Adrenal gland (tissue), 5 donors: Measurements from ENCODE around the gene CREBBP.

Source experiments
- CTCF ChIP-seq, 6 experiments: fragments of 450-650 bp in 4 of 6; fragments of 200-600 bp in 2 of 6; sonication (generic) in 1 of 6; IDR thresholded peaks; 1 replicate in 5 of 6; 2 replicates in 1 of 6; pipeline versions ENCODE4 v1.5.1 to v1.8.0; 2016 to 2021; ENCODE audit warnings: antibody characterized with exemption in 6 of 6, mild to moderate bottlenecking in 2 of 6, moderate library complexity in 1 of 6
- POLR2A ChIP-seq, 2 donors: fragments of 450-650 bp; IDR thresholded peaks; one replicate each; pipeline ENCODE4 v1.6.1; 2017; ENCODE audit warnings: antibody characterized with exemption in 2 of 2, mild to moderate bottlenecking in 2 of 2, moderate library complexity in 1 of 2
- donor health status: DM: no; HTN: no; CAD: no.

- no peak for TF ChIP-seq CTCF (IDR thresholded peaks at IDR 0.05)
- no peak for TF ChIP-seq POLR2A (IDR thresholded peaks at IDR 0.05)
These were observed 27.1 kb upstream of the CREBBP start for GRCh38 chr16:3907586-3907985.
